GM18861 (cell line): ENCODE data around the gene LPO.

Experiments
- ATAC-seq: cut with Tn5 transposase; IDR thresholded peaks from one replicate; pipeline ENCODE4 v1.9.1; 2021; ENCODE audit not compliant: unreplicated experiment

The LPO gene

DNA sequence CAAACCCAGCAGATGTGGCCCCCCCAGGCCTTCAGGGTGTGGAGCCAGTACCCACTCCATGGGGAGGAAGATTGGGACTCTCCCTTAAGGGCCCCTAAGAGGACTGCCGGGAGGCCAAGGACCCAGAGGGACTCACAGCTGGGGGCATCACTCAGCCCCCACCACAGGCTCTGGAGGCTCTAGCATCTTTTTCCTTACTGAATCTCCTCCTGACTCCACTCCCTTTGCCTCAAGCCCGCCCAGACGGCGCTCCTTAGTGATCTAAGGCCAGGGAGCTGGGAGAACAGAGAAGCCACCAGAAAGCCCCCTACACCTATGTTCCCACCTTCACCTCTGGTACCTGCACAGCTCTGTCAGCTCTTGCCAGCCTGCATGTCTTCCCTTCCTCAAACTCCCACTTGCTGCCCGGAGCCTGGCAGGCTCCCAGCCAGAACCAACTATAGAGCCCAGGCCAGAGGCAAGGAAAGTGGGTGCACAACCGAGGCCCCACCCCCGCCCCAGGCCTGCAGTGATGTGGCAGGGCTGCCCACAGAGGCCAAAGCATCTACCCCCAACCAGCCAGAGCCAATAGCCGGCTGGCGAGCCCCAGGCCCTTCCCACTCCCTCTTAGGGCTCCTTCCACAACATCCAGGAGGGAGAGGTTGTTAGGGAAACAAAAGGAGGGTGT lies 64.7 kb downstream of the LPO start:
- ATAC-seq = no peak

GRCh38 chr17:58303971-58304749 lies 65.8 kb downstream of the LPO start:
- ATAC-seq = no peak

GRCh38 chr17:58304750-58305486 lies 66.5 kb downstream of the LPO start:
- no peak for ATAC-seq

GRCh38 chr17:58305626-58306025 lies 67.2 kb downstream of the LPO start:
- no peak for ATAC-seq

DNA sequence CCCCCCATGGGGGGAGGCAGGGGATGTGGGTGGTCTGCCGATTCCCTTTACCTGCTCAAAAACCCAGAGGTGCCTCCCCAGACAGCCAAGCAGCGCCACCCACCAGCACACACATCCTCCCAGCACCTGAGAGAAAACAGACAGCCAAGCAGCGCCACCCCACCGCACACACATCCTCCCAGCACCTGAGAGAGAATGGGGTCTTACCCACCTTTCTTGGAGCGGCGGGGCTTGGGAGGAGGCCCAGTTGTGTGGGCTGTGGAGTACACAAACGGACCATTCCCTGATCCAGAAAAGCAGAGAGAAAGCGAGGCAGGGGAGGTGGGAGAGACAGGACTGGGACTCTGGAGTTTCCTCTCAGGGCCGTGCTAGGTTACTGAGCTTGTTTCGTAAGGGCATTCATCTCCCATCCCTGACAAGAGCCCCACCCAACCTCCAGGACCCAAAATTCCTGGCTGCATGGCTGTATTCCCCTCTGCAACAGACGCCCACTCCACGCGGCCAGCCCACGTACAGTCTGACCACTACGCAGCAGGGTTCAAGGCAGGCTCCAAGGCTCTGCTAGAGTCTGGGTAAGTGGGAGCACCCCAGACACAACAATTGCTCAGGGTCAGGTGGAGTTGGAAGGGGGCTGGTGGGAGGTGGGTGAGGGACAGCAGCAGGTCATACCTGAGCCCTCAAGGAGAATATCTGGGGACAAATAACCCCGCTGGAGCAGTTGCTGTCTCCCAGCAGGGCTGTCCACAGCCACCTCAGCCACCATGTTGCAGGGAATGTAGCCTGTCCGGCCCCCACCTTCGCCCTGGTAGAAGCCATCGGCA lies 68.0 kb downstream of the LPO start:
- ATAC-seq = no peak

DNA sequence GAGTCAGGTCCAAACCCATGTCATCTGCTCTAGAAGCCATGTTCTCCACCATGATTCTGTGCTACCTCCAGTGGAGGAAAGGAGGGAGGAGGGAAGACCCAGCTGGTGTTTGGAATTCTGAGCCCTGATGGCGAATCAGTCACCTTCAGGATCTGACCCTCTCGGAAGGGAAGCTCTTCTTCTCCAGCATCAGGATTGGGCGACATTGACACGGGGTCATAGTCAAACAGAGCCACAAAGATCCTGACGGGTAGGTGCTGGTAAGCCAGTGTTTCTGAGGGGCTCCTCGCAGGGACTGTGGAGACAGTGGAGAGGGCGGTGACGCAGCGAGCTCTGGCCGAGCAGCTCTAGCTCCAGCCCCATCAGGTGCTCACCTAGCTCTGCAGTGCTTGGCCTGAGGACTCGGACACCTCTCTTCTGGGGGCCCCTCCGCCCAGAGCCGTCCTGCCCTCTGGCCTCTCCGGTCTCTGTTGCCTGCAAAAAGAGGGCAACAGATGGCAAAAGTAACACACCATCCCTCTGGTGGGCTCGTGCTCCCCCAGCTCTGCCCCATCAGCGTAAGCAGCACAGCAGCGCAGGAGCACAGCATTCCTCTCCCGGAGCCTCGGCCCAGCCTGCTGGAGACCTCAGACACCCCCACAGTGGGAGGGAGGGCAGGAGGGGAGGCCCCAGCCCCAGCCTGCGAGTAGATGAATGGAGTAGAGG lies 69.2 kb downstream of the LPO start:
- no peak for ATAC-seq

DNA sequence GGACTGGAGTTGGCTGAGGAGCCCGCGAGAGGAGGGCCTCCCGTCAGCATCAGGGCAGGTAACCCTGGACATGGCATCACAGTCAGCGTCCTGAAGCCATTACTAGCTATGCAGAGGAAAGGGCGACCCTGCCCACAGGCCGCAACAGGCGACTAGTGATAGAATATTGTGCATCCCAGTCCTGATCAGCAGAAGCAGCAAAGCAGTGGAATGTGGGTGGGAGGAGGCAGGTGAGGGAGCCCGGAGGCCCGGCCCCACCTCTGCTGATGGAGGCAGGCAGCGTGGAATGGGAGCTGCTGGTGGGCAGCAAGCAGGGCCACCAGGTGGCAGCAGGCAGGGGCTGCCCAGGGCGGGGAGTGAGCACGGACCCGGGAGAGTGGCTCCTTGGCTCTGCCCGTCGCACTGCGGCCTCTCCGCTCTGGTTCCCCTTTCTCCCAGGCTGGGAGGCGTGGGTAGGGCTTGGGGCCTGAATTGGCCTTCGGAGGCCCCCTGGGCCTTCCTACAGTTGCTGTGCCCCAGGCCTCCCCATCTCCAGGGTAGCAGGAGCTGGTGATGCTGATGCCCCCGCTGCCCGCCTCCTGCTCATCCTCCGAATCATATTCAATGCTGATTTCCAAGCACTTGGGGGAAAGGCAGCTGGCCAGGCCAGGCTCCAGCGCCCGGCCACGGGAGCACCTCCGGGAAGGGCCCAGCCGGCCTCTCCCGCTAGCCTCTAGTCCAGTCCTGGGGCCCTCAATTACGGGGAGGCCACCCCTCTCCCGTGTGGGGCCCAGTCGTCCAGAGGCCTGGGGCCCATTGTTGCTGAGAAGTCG lies 70.0 kb downstream of the LPO start:
- ATAC-seq = no peak

DNA sequence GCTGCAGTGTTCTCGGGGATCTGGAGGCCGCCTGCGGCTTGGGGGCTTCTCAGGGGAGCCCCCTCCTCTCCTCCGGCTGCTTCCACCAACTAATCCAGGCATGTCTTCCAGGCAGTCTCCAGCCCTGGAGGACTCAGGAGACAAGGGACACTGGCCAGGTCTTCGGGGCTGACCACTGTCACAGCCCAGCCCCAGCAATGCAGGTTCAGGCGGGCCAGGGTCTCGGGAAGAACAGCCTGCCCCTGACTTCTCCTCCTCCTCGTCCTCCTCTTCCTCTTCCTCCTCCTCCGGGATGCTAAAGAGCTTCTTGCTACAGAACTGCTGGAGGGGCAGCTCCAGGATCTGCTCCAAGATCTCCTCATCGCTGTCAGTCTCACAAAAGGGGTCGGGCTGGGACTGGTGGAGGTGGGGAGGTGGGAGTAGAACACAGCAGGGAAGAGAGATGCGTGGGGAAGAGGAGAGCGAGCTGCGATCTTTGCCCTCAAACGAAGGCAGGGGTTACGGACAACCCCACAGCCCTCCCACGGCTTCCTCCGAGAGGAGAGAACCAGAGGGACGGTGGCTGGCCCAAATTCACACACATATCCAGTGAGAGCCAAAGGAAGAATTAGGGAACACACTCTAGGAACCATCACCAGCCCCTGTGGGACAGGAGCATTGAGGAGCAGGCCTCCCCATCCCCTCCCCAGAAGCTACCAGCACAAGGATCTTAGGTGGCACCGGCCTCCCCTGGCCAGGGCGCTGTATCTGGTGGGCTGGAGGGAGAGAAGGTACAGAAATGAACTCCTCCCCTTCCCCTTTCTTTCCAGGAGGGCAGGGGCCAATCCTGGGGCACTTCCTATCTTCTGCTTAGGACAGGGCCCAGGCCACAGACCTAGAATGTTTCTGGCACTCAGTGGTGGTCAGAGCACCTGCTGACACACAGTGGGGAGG lies 70.9 kb downstream of the LPO start:
- ATAC-seq = no peak

DNA sequence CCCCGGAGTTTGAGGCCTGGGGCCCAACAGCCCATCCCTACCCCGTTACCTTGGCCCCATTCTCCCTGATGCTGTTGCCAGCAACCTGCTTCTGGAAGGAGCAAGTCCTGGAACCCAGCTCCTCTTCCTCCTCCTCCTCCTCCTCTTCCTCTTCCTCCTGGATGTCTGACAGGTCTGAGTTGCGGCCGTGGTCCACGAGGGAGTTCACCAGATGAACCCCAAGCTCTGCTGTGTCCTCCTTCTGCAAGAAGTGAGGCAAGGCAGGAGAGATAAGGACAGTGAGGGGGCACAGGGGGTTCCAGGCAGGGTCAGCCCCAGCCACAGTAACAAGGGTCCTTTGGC lies 71.5 kb downstream of the LPO start:
- ATAC-seq = no peak

GRCh38 chr17:58310511-58311428 lies 72.4 kb downstream of the LPO start:
- no peak for ATAC-seq

- ATAC-seq = no peak
Observed at GRCh38 chr17:58311429-58311894, 73.1 kb downstream of the LPO start.

- no peak for ATAC-seq
Observed at GRCh38 chr17:58312021-58312630, 73.7 kb downstream of the LPO start.

DNA sequence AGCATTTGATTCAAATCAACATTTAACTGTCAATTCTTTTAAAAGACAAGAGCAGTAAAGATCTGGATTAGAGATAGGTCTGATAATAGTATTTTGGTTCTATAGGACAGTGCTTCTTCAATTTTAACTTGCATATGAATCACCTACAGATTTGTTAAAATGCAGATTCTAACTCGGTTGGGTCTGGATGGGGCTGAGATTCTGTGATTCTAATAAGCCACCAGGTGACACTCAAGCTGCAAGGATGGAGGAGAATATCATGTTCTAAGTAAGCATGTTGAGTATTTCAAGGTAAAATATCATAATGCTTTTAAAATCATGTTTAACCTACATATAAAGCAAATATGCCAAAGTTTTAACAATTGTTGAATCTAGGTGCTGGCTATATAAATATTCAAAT lies 74.4 kb downstream of the LPO start:
- ATAC-seq = no peak

- no peak for ATAC-seq
Observed at GRCh38 chr17:58313815-58314705, 75.7 kb downstream of the LPO start.

DNA sequence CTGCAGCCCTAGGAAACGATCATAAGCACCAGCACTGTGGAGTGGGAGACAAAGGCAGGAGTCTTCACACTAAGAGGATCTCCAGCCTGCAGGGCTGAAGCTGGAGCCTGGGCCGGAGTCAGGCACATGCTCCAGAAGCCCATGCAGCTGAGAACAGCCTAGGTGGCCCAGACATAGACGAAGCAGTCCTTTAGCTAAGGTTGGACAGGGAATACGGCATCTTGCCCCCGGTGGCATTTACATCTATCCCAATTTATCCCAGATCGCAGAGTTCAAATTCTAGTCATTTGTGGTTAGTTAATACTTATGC lies 76.3 kb downstream of the LPO start:
- no peak for ATAC-seq

GRCh38 chr17:58315281-58315711 lies 76.9 kb downstream of the LPO start:
- ATAC-seq = no peak
